ENCODE data around the gene ZNF518B. TPM values are rescaled to one million over a fixed set of nuclear protein-coding genes. Genes with fewer than 3 reads are reported as not detected.

The ZNF518B gene
- total and polyA plus RNA-seq, 2 of the 13 experiments (the other 11 are each of a cell fraction or from before 2014, with no cell fraction given), result 0.02 TPM; not detected in 1

GRCh38 chr4:10456260-10456594 is 999 bp downstream of the ZNF518B start:
- no peaks in the 10 kb centered on the region for H3K4me1 ChIP-seq (ENCODE audit: insufficient read depth, low read length)

More at GRCh38 chr4:10456260-10456594, 999 bp downstream of the ZNF518B start:
- H3K9me3 ChIP-seq (ENCODE audit: low read length), result no peaks in the 10 kb centered on the region
- H3K36me3 ChIP-seq (replicated peaks in 1 of 2; ENCODE audit: control insufficient read depth in 1 of 2, insufficient read depth in 2 of 2, low read length in 2 of 2), result no peaks in the 10 kb centered on the region
- 80% methylated on average over 11 of the region's 11 CpGs for WGBS (ENCODE audit: low lambda C conversion rate)
- no TSS peak for BruUV-seq (replicated peaks)
- H3K4me2 ChIP-seq (ENCODE audit: low read depth, low read length), result no peak overlapping the region
- no peaks in the 10 kb centered on the region; the same call in 1 of the 2 replicates for H4K20me1 ChIP-seq (ENCODE audit: insufficient read depth, low read length)
- H3K27ac ChIP-seq (ENCODE audit: extremely low read length, insufficient read depth, low read length), result no peak overlapping the region
- H3K27me3 ChIP-seq (ENCODE audit: control insufficient read depth in 1 of 2, insufficient read depth in 2 of 2, low read length in 2 of 2), result peaks cover 0 to 6% of the 10 kb centered on the region in 2 experiments; a peak in 1 of 5 replicates
- H3K79me2 ChIP-seq (ENCODE audit: insufficient read depth, low read length), result no peaks in the 10 kb centered on the region
- no peak overlapping the region for H2AFZ ChIP-seq (ENCODE audit: low read length)
- TF ChIP-seq ZNF567 (CRISPR knock-in tag; IDR thresholded peaks at IDR 0.05; ENCODE audit: borderline replicate concordance), result no peak
- TF ChIP-seq ZNF280B (CRISPR knock-in tag; IDR thresholded peaks at IDR 0.05; ENCODE audit: borderline replicate concordance), result no peak
- TF ChIP-seq ZNF546 (CRISPR knock-in tag; conservative IDR thresholded peaks at IDR 0.05), result no peak
- TF ChIP-seq BCL6 (CRISPR knock-in tag; IDR thresholded peaks at IDR 0.05), result no peak
- TF ChIP-seq SP4 (CRISPR knock-in tag; IDR thresholded peaks at IDR 0.05), result no peak
- TF ChIP-seq, protein P1, sequence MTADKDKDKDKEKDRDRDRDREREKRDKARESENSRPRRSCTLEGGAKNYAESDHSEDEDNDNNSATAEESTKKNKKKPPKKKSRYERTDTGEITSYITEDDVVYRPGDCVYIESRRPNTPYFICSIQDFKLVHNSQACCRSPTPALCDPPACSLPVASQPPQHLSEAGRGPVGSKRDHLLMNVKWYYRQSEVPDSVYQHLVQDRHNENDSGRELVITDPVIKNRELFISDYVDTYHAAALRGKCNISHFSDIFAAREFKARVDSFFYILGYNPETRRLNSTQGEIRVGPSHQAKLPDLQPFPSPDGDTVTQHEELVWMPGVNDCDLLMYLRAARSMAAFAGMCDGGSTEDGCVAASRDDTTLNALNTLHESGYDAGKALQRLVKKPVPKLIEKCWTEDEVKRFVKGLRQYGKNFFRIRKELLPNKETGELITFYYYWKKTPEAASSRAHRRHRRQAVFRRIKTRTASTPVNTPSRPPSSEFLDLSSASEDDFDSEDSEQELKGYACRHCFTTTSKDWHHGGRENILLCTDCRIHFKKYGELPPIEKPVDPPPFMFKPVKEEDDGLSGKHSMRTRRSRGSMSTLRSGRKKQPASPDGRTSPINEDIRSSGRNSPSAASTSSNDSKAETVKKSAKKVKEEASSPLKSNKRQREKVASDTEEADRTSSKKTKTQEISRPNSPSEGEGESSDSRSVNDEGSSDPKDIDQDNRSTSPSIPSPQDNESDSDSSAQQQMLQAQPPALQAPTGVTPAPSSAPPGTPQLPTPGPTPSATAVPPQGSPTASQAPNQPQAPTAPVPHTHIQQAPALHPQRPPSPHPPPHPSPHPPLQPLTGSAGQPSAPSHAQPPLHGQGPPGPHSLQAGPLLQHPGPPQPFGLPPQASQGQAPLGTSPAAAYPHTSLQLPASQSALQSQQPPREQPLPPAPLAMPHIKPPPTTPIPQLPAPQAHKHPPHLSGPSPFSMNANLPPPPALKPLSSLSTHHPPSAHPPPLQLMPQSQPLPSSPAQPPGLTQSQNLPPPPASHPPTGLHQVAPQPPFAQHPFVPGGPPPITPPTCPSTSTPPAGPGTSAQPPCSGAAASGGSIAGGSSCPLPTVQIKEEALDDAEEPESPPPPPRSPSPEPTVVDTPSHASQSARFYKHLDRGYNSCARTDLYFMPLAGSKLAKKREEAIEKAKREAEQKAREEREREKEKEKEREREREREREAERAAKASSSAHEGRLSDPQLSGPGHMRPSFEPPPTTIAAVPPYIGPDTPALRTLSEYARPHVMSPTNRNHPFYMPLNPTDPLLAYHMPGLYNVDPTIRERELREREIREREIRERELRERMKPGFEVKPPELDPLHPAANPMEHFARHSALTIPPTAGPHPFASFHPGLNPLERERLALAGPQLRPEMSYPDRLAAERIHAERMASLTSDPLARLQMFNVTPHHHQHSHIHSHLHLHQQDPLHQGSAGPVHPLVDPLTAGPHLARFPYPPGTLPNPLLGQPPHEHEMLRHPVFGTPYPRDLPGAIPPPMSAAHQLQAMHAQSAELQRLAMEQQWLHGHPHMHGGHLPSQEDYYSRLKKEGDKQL (CRISPR knock-in tag; IDR thresholded peaks at IDR 0.05; ENCODE audit: low read depth), result no peak
- TF ChIP-seq ZUFSP (CRISPR knock-in tag; IDR thresholded peaks at IDR 0.05; ENCODE audit: borderline replicate concordance), result no peak
- no peak for TF ChIP-seq BRF2 (CRISPR knock-in tag; IDR thresholded peaks at IDR 0.05)
- no peak for TF ChIP-seq ZMYM2 (CRISPR knock-in tag; IDR thresholded peaks at IDR 0.05)
- TF ChIP-seq ELK4 (CRISPR knock-in tag; IDR thresholded peaks at IDR 0.05; ENCODE audit: borderline replicate concordance), result no peak
- TF ChIP-seq MEIS2 (CRISPR knock-in tag; IDR thresholded peaks at IDR 0.05), result no peak
- no peak for TF ChIP-seq RNF2 (conservative IDR thresholded peaks at IDR 0.05; ENCODE audit: low read depth)
- ChIA-PET POLR2A (no interaction called here), CTCF (ENCODE audit: low intra/inter-chr PET ratio, low total read pairs) (no interaction called here)
- no peak for FAIRE-seq
- intact Hi-C loops (cut with micrococcal nuclease; ENCODE audit: unreplicated experiment), result no loop called here
- H3K4me3 ChIP-seq (replicated peaks in 1 of 3; ENCODE audit: insufficient read depth in 1 of 3, low read depth in 2 of 3, low read length in 3 of 3), result no peak overlapping the region
- DNase-seq (ENCODE audit: low spot score), result no peak
- no peak for ATAC-seq
- H3K9ac ChIP-seq (ENCODE audit: insufficient read depth, low read depth, low read length), result no peak overlapping the region
- in situ Hi-C loops (cut with HindIII; ENCODE audit: extremely low pct_ligation_motif_present, low pct_unique_long_range_greater_than_20kb), result no loop called here
